Effector memory CD4-positive, alpha-beta T cell (primary cell): ENCODE data around the gene POU5F1.

Experiments
- DNase-seq, 3 donors: peaks; one replicate each; pipeline ENCODE4 v3.0.0-alpha.2; 2020
- H3K27ac ChIP-seq: 2 replicates; pipeline ENCODE4 v1.7.0; 2013; ENCODE audit warnings: mild to moderate bottlenecking, low read length, moderate library complexity; ENCODE audit not compliant: insufficient read depth, poor library complexity, severe bottlenecking
- H3K27me3 ChIP-seq: replicated peaks from 2 replicates; pipeline ENCODE4 v1.7.0; 2013; ENCODE audit warnings: mild to moderate bottlenecking, low read length; ENCODE audit not compliant: insufficient read depth, control insufficient read depth, poor library complexity, severe bottlenecking
- H3K36me3 ChIP-seq: 2 replicates; pipeline ENCODE4 v1.7.0; 2013; ENCODE audit warnings: mild to moderate bottlenecking, low read length, moderate library complexity; ENCODE audit not compliant: control insufficient read depth, insufficient read depth
- H3K4me1 ChIP-seq: 2 replicates; pipeline ENCODE4 v1.7.0; 2013; ENCODE audit warnings: low read length, mild to moderate bottlenecking; ENCODE audit not compliant: control insufficient read depth, insufficient read depth, poor library complexity, severe bottlenecking
- H3K4me3 ChIP-seq: 2 replicates; pipeline ENCODE4 v1.7.0; 2013; ENCODE audit warnings: low read length, low read depth, mild to moderate bottlenecking; ENCODE audit not compliant: insufficient read depth, poor library complexity, severe bottlenecking
- H3K9me3 ChIP-seq: 2 replicates; pipeline ENCODE4 v1.7.0; 2013; ENCODE audit warnings: mild to moderate bottlenecking, low read length, moderate library complexity; ENCODE audit not compliant: control insufficient read depth

Gene POU5F1

DNA sequence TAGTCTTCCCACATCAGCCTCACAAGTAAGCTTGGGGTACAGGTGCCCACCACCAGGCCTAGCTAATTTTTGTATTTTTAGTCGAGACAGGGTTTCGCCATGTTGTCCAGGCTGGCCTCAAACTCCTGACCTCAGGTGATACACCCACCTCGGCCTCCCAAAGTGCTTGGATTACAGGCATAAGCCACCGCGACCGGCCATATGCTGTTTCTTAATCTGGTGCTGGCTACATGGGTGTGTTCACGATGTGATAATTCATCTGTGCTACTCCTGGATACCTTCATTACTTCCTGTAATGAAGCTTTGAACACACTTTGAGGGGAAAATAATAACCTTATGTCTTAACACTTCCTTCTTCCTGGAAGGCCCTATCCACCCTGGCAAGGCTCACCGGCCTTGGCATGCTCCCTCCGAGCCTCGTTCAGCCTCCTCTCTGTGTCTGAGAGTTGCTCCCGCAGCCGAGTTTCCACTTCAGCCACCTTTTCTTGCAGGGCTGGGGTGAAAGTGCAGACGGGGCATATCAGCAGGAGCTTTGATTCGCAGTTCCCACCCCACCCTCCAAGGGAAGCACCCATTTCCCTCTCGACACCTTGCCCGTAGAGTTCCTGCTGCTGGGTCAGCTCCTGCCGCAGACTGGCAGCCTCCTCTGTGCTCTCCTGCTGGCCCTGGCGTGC, 26.0 kb downstream of the POU5F1 start:
- H3K4me1 ChIP-seq: no peaks in the 10 kb centered on the region
- H3K36me3 ChIP-seq: peaks cover 5% of the 10 kb centered on the region
- no peak for DNase-seq
- no peaks in the 10 kb centered on the region for H3K27me3 ChIP-seq
- no peaks in the 10 kb centered on the region for H3K9me3 ChIP-seq
- H3K4me3 ChIP-seq: no peak overlapping the region
- no peak overlapping the region for H3K27ac ChIP-seq

DNA sequence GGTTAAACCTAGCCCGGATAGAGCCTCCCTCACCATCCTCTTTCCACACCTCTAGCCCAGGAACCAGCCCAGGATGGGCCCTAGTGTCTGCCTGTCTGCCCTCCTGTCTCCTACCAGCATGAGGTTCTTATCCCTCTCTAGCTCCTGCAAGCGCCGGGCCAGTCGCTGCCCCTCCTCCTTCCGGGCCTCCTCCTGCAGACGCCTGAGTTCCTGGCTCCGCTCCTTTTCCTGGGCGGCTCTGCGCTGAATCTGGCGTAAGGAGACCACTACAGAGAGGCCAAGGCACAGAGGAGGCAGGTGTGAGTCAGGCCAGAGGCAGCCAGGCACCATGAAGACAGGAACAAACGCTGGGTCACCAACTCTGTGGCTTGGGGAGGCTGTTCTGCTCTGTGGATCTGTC, 27.3 kb downstream of the POU5F1 start:
- Histone ChIP-seq H3K27ac (no peak overlapping the region), H3K9me3 (no peaks in the 10 kb centered on the region), H3K4me1 (no peaks in the 10 kb centered on the region), H3K4me3 (no peak overlapping the region), H3K27me3 (no peaks in the 10 kb centered on the region), H3K36me3 (peaks cover 5% of the 10 kb centered on the region)
- no peak for DNase-seq

DNA sequence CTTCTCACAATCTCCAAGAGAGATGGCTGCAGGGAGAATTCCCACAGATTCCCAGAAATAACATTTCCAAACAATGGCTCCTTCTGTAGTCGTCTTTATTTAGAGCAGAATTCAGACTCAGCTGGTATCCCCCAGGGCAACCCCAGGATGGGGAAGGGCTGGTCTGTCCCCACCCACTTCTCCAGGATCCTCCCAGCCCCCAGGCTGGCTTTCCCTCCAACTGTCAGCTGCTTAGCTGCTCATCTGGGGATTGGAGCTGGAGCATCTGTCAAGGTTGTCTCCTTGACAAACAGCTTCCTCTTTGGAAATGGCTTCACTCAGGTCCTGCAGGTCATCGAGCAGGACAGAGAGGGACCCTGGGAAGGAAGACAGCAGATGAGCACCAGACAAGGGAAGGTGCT, 28.1 kb downstream of the POU5F1 start:
- DNase-seq: no peak
- Histone ChIP-seq H3K4me1 (peaks cover 5% of the 10 kb centered on the region), H3K27me3 (no peaks in the 10 kb centered on the region), H3K9me3 (no peaks in the 10 kb centered on the region), H3K4me3 (no peak overlapping the region), H3K27ac (no peak overlapping the region), H3K36me3 (peaks cover 5% of the 10 kb centered on the region)

DNA sequence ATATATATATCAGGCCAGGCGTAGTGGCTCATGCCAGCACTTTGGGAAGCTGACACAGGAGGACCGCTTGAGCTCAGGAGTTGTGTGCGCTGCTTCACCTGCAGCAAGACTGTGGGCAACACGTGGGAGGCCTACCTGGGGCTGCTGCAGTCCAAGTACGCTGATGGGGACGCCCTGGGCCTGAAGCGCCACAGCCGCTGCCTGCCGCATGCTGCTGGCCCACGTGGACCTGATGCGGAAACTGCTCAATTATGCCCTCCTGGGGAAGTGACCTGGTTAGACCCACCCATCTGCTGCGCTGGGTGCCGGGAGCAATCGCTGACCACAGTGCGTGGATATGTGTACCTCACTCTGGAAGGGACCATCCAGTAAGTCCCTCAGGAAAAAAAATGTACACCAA, 29.8 kb downstream of the POU5F1 start:
- Histone ChIP-seq H3K4me1 (peaks cover 5% of the 10 kb centered on the region), H3K9me3 (no peaks in the 10 kb centered on the region), H3K27ac (no peak overlapping the region), H3K36me3 (peaks cover 5% of the 10 kb centered on the region), H3K4me3 (no peak overlapping the region), H3K27me3 (no peaks in the 10 kb centered on the region)
- no peak for DNase-seq

DNA sequence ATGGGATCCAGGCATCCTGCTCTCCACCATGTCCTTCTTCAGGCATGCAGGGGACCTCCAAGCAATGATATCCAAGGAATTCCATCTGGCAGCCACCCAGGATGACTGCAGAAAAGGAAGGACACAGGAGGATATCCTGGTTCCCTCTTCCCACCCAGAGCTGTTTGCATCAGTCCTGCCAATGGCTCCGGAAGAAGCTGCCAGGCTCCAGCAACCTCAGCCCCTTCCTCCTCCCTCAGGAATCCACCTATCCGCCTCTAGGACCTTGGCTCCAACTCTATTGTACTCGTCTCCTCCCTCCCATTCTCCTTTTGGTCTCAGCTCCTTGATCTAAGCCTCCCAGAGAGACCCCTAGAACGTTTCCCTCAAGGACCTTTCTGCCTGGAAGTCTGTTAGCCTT, 30.9 kb downstream of the POU5F1 start:
- Histone ChIP-seq H3K9me3 (no peaks in the 10 kb centered on the region), H3K27me3 (no peaks in the 10 kb centered on the region), H3K27ac (no peak overlapping the region), H3K4me3 (no peak overlapping the region), H3K36me3 (peaks cover 5% of the 10 kb centered on the region), H3K4me1 (peaks cover 5% of the 10 kb centered on the region)
- DNase-seq: no peak

DNA sequence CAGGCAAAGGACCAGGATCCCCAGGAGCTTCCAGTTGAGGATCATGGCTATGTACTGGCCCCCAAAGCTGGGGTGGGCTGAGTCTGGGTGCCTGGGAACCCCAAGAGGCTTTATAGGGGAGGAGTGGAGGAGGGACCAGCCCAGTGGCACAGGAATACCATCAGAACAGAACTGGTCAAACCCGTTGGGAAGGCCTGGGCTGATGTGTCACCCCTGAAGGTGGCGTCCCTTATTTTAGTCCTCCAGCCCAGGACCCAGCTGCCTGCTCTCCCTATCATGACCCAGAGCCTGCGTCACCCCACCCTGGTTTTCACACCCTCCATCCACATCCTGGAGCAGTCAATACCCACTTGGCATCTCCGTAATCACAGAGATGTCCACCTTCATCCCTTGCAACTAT, 31.5 kb downstream of the POU5F1 start, which contains the start of gene PSORS1C2:
Gene PSORS1C2 (minus strand): TSS at position 85 of the 400 bp plus-strand sequence. CDS start 40 bp downstream, at position 45.
- no peaks in the 10 kb centered on the region for H3K27me3 ChIP-seq
- no peaks in the 10 kb centered on the region for H3K9me3 ChIP-seq
- H3K36me3 ChIP-seq: peaks cover 5% of the 10 kb centered on the region
- H3K4me1 ChIP-seq: peaks cover 5% of the 10 kb centered on the region
- no peak within 1 kb of the TSS for H3K4me3 ChIP-seq
- no peak for DNase-seq
- H3K27ac ChIP-seq: no peak within 1 kb of the TSS

DNA sequence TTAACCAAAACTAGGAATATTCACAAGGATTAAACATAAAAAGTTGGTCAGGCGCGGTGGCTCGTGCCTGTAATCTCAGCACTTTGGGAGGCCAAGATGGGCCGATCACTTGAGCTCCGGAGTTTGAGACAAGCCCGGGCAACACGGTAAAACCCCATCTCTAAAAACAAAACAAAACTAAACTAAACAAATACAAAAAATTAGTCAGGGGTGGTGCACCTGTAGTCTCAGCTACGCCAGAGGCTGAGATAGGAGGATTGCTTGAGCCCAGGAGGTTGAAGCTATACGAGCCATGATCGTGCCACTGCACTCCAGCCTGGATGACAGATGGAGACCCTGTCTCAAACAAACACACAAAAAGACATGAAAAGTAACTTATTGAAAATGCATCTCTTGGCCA, 34.8 kb downstream of the POU5F1 start:
- H3K9me3 ChIP-seq: no peaks in the 10 kb centered on the region
- DNase-seq: no peak
- H3K4me3 ChIP-seq: no peak overlapping the region
- H3K27ac ChIP-seq: no peak overlapping the region
- no peaks in the 10 kb centered on the region for H3K27me3 ChIP-seq
- H3K4me1 ChIP-seq: peaks cover 5% of the 10 kb centered on the region
- H3K36me3 ChIP-seq: no peaks in the 10 kb centered on the region

DNA sequence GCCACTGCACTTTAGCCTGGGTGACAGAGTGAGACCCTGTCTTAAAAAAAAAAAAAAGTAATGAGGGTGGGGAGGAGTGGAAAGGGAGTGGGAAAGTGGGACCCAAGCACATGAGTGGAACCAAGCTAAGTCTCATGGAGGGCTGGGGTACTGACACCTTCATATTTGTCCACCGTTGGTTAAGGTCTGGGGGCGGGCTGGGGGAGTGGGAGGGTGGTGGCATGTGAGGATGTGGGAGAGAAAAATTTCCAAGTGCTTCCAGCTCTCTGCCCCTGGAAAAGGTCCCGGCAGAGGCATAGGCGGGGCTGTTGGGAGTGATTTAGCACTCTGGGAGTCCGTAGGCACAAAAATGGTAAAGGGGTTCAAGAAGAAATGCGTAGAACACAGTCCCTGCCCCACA, 37.7 kb downstream of the POU5F1 start:
- Histone ChIP-seq H3K27ac (no peak overlapping the region), H3K36me3 (no peaks in the 10 kb centered on the region), H3K4me3 (no peak overlapping the region), H3K27me3 (no peaks in the 10 kb centered on the region), H3K9me3 (no peaks in the 10 kb centered on the region), H3K4me1 (peaks cover 4% of the 10 kb centered on the region)
- DNase-seq: no peak

DNA sequence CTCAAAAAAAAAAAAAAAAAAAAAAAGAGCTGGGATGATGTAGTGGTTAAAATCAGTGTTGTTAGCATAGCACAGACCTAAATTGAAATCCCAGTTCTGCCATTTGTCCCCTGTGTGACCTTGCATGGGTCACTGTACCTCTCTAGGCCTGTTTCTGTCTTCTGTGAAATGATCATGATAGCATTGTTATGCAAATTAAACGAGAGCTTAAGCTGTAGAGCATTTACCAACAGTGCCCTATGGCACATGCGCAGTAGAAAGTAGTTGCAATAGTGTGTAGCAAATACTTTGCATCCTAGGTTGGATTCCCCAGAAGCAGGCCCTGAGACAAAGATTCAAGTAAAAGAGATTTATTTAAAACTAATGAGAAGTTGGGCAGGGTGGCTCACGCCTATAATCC, 38.9 kb downstream of the POU5F1 start:
- H3K27me3 ChIP-seq: no peaks in the 10 kb centered on the region
- no peaks in the 10 kb centered on the region for H3K36me3 ChIP-seq
- H3K9me3 ChIP-seq: no peaks in the 10 kb centered on the region
- H3K4me3 ChIP-seq: no peak overlapping the region
- no peak for DNase-seq
- no peaks in the 10 kb centered on the region for H3K4me1 ChIP-seq
- no peak overlapping the region for H3K27ac ChIP-seq

DNA sequence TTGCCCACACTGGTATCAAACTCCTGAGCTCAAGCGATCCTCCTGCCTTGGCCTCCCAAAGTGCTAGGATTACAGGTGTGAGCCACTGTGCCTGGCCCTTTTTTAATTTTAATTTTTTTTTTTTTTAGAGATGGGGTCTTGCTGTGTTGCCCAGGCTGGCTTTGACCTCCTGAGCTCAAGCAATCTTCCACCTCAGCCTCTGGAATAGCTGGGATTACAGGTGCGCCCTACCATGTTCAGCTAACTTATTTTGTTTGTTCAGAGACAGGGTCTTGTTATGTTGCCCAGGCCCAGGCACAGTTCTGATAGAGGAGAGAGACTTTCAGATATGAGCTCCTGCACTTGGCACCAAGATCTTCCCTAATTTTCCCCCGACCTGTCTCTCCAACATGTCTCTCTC, 39.7 kb downstream of the POU5F1 start:
- no peak overlapping the region for H3K4me3 ChIP-seq
- H3K27me3 ChIP-seq: no peaks in the 10 kb centered on the region
- H3K4me1 ChIP-seq: no peaks in the 10 kb centered on the region
- H3K9me3 ChIP-seq: no peaks in the 10 kb centered on the region
- DNase-seq: no peak
- no peak overlapping the region for H3K27ac ChIP-seq
- no peaks in the 10 kb centered on the region for H3K36me3 ChIP-seq
